ENCODE measurements around the gene CORO1C. TPM values are rescaled to one million over a fixed set of nuclear protein-coding genes. Genes with fewer than 3 reads are reported as not detected.
"Not testable (repeated sequence)": the region's sequence is repeated elsewhere in the genome, so short reads cannot be mapped to it uniquely, and the experiment has no call there.

Gene CORO1C
- total RNA-seq: 10 to 100 TPM; 66.3 to 69.2 TPM

DNA sequence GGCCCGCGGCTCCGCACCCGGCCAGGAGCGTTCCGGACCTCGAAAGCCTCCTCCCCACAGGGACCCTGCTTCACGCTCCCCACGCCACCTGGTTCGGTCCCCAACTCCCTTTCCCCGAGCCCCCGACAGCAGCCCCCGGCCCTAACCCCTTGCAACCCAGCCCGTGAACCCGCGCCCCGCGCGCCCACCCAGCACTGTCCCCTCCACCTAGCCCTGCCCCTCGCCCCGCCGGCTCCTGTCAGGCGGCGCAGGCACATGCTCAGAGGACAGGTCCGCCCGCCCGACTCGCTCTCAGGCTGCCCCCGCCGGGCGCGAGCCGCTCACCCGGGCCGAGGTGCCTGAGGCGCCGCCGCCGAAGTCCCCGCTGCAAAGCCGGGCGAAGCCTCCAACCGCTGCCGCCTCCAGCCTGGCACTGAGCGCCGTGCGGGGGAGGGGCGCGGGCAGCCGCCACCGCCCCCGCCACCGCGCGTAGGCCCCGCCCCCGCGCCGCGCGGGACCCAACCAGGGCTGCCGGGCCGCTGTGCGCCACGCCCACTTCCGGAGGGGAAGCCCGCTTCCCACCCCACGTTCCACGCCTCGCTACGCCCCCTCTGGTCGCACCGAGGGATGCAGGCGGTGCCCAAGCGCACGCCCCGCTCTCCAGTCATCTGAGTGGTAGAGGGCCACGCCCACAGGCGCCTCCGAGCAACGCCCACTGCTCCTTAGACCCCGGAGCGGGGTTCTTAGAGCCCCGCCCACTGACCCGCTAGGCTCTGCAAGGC, at the start of gene CORO1C:
TSS of gene CORO1C (minus strand) at position 414 of the 761 bp plus-strand sequence. CDS start 30,200 bp downstream, outside the sequence.
- no peaks in the 10 kb centered on the region for H3K9me3 Mint-ChIP-seq (ENCODE audit: insufficient read depth)
- peak within 1 kb of the TSS; percentile 92 for H3K4me3 Mint-ChIP-seq
- H3K36me3 Mint-ChIP-seq (ENCODE audit: low read depth): no peaks in the 10 kb centered on the region
- H3K27ac Mint-ChIP-seq: peak within 1 kb of the TSS; percentile 93
- ChIA-PET POLR2A (interaction anchor here (0.6 to 1.6 kb wide), 4 partner anchors 99 to 1638 kb away, joined by 3 to 5 read pairs (median 4); partner anchors contain the start of gene SART3), CTCF (interaction anchor here (1.0 kb wide), 1 partner anchor 91 kb away, joined by 4 read pairs; no protein-coding TSS in a partner anchor)
- peak; percentile 97 for DNase-seq
- peaks cover 50% of the 10 kb centered on the region for H3K4me1 Mint-ChIP-seq (ENCODE audit: low read depth)
- peaks cover 2% of the 10 kb centered on the region for H3K27me3 Mint-ChIP-seq (ENCODE audit: low read depth)
- ATAC-seq: peak; percentile 83

DNA sequence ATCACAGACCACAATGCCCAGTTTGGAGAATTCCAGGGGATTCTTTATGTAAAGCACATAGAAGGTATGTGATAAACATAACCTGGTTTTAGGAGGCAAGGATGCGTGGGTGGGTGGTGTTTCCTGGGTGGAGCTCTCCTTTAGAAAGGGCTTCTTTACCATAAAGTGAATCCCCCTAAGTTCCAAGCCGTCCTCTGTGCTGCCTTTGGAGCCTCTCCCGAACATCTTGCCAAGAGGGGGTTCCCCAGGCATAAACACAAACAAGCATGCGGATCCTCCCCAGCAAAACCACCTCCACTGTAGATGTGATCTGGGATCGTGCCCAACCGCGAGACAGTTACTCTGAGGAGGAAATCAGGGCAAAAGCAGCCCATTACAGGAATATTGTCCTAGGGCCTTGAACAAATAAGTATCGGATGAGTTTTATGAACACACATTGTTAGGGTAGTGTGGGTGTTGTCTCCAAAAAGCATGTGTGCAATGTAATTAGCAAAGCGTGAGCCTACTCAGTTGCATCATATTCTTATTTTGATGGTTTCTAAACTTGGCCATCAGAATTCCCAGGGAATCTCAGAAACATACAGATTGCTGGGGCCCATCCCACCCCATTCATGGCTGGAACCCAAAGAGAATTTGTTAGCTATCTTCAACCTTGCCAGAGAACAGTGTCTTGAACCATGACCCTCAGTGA, 48.8 kb upstream of the CORO1C start:
- Mint-ChIP-seq H3K36me3 (ENCODE audit: low read depth) (no peaks in the 10 kb centered on the region), H3K9me3 (ENCODE audit: insufficient read depth) (no peaks in the 10 kb centered on the region)
- CTCF ChIA-PET: interaction anchor here (0.8 kb wide), 1 partner anchor 67 kb away, joined by 3 read pairs; no protein-coding TSS in a partner anchor

DNA sequence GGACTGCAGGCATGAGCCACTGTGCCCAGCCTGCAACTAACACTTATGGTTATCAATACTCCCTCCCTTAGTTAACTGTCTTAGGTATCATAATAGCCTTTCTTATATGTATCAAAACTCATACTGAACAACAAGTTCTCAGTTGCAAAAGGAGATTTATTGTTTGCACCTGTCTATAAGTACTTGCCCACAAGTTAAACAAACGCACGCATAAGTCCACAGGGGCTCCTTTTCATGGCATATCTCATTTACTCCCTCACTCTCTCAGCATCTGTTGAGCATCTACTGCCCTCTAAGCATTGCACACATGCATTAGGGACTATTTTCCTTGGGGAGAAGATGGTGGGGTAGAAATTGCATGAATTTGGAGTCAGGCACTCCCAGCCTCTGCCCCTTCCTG, 46.7 kb upstream of the CORO1C start:
- H3K27ac Mint-ChIP-seq: no peak overlapping the region
- ChIA-PET POLR2A (no interaction called here), CTCF (no interaction called here)
- no peaks in the 10 kb centered on the region for H3K9me3 Mint-ChIP-seq (ENCODE audit: insufficient read depth)
- H3K27me3 Mint-ChIP-seq (ENCODE audit: low read depth): peaks cover 2% of the 10 kb centered on the region
- no peak for ATAC-seq
- no peaks in the 10 kb centered on the region for H3K36me3 Mint-ChIP-seq (ENCODE audit: low read depth)
- no peak for DNase-seq
- no peak overlapping the region for H3K4me3 Mint-ChIP-seq
- no peaks in the 10 kb centered on the region for H3K4me1 Mint-ChIP-seq (ENCODE audit: low read depth)

More for the DNA sequence above, 48.8 kb upstream of the CORO1C start:
- H3K4me3 Mint-ChIP-seq: no peak overlapping the region
- POLR2A ChIA-PET: interaction anchor here (0.5 kb wide), 1 partner anchor 171 kb away, joined by 3 read pairs; no protein-coding TSS in a partner anchor
- peaks cover 2% of the 10 kb centered on the region for H3K27me3 Mint-ChIP-seq (ENCODE audit: low read depth)
- ATAC-seq (no peak), DNase-seq (no peak)
- H3K27ac Mint-ChIP-seq: no peak overlapping the region
- H3K4me1 Mint-ChIP-seq (ENCODE audit: low read depth): no peaks in the 10 kb centered on the region

DNA sequence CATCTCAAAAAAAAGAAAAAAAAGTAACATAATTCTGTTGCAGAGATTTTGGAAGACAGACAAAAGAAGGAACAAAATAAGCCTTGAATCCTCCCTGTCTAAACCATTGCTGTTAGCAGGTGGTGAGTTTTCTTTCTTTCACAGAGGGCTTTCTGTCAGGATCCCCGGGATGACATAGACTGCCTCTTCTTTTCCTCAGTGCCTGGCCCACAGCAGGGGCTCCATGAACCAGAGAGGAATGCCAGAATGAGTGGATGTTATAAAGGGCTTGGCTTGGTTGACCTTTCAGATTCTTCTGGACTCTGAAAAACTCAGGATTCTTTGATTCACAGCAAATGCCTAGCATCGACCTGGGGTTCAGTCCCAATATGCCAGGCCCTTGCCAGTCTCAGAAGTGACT, 45.8 kb upstream of the CORO1C start:
- POLR2A ChIA-PET: no interaction called here

DNA sequence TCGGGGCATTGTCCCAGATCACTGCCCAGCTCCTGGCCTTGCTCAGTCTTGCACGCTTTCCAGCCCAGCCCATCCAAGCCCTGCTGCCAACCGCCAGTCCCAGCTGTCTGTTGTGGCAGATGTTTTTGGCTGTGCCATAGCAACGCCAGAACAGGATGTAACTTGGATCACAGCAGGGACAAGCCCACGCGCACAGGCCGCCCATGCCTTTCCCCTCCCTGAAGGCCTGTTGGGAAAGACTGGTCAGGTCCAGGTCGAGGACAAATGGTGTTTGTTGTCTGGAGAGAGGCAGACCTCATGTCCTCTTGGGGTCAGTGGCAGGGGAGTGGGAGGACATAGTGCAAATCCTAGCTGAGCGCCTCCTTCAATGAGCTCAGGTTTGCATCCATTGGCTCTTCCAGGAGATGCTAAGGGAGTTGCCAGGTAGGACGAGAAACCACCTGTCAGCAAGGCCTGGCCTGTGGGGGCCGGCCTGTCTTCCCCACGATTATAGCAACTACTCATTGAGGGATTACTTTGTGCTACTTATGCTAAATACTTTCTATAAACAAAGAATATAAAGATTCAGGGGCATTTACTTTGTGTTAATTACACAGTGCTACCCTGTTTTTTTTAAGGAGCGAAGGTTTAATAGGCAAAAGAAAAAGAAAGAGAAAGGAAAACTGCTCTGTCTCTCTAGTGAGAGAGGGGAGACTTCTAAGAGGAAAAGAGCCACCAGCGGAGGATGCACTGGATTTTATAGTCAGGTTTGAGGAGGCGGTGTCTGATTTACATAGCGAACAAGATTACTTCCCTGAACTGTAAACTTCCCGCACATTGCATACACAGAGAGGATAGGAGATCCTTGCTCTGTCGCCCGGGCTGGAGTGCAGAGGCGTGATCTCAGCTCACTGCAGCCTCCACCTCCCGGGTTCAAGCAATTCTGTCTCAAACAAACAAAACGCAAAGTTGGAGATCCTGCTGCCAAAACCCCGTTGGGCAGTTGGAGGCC, 42.8 kb upstream of the CORO1C start:
- Mint-ChIP-seq H3K27ac (no peak overlapping the region), H3K4me1 (ENCODE audit: low read depth) (peaks cover under 1% of the 10 kb centered on the region), H3K36me3 (ENCODE audit: low read depth) (no peaks in the 10 kb centered on the region), H3K9me3 (ENCODE audit: insufficient read depth) (no peaks in the 10 kb centered on the region), H3K27me3 (ENCODE audit: low read depth) (peaks cover 3% of the 10 kb centered on the region), H3K4me3 (no peak overlapping the region)
- POLR2A ChIA-PET: no interaction called here
- DNase-seq (no peak), ATAC-seq (no peak)
- CTCF ChIA-PET: no interaction called here

More for the DNA sequence above, 45.8 kb upstream of the CORO1C start:
- Mint-ChIP-seq H3K36me3 (ENCODE audit: low read depth) (no peaks in the 10 kb centered on the region), H3K27ac (no peak overlapping the region), H3K27me3 (ENCODE audit: low read depth) (peaks cover 2% of the 10 kb centered on the region), H3K4me3 (no peak overlapping the region), H3K4me1 (ENCODE audit: low read depth) (no peaks in the 10 kb centered on the region), H3K9me3 (ENCODE audit: insufficient read depth) (no peaks in the 10 kb centered on the region)
- DNase-seq (no peak), ATAC-seq (no peak)
- CTCF ChIA-PET: no interaction called here

DNA sequence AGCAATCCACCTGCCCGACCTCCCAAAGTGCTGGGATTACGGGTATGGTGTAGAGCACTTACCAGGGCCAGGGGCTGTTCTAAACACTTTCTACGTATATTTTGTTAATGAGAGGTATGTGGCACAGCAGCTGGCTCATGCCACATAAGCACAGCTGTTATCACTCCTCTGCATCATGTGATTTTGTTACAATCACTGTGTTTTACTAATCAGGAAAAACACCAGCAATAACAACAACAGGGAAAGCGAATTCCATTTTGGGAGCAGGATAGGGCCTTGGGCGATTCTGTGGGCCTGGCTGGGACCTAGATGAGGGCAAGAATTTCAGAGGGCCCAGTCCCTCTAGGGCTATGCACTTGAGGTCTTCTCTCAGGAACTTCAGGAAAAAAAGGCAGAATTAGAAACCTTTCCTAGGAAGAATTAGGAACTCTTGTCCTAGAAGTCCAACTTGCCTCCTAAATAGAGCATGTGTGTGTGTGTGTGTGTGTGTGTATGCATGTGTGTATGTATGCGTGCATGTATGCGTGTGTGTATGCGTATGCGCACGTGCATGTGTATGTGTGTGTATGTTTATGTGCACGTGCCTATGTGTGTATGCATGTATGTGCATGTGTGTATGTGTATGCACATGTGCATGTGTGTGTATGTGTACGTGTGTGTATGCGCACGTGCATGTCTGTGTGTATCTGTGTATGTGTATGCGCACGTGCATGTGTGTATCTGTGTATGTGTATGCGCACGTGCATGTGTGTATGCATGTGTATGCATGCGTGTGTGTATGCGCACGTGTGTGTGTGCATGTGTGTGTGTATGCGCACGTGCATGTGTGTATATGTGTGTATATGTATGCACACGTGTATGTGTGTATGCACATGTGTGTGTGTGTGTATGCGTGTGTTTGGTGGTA, 41.8 kb upstream of the CORO1C start:
- H3K9me3 Mint-ChIP-seq (ENCODE audit: insufficient read depth): no peaks in the 10 kb centered on the region
- H3K36me3 Mint-ChIP-seq (ENCODE audit: low read depth): no peaks in the 10 kb centered on the region
- ATAC-seq (no peak), DNase-seq (no peak)
- H3K4me3 Mint-ChIP-seq: no peak overlapping the region
- ChIA-PET POLR2A (no interaction called here), CTCF (interaction anchor here (1.1 kb wide), 1 partner anchor 108 kb away, joined by 3 read pairs; no protein-coding TSS in a partner anchor)
- peaks cover 3% of the 10 kb centered on the region for H3K27me3 Mint-ChIP-seq (ENCODE audit: low read depth)
- H3K27ac Mint-ChIP-seq: no peak overlapping the region
- peaks cover 3% of the 10 kb centered on the region for H3K4me1 Mint-ChIP-seq (ENCODE audit: low read depth)

DNA sequence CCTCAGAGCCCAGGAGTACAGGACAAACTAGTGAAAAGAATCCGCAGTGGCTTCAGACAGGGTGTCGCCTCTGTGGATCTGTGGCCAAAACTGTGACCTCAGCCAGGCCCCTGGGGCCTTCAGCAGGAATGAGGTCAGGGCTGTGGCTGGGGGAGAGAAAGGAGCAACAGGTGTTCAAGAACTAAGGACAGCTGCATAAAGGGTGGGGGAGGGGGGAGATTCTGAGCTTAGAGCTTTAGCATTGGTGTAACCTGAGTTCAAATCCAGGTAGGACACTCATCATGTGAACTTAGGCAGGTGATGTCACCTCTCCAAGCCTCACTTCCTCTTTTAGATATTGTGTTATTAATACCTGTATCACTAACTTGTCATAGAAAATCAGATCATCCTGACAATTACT, 40.9 kb upstream of the CORO1C start:
- POLR2A ChIA-PET: no interaction called here

DNA sequence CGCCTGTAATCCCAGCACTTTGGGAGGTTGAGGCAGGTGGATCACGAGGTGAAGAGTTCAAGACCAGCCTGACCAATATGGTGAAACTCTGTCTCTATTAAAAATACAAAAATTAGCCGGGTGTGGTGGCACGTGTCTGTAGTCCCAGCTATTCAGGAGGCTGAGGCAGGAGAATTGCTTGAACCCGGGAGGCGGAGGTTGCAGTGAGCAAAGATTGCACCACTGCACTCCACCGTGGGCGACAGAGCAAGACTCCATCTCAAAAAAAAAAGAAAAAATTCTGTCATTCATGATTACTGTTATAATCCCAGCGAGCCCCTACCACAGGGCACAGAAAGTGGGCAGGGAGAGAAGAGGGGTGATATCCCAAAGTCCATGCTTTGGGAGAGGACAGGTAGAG, 40.5 kb upstream of the CORO1C start:
- CTCF ChIA-PET: interaction anchor here (1.3 kb wide), 1 partner anchor 33 kb away, joined by 3 read pairs; no protein-coding TSS in a partner anchor
- POLR2A ChIA-PET: not testable (repeated sequence)

More for the DNA sequence above, 40.9 kb upstream of the CORO1C start:
- Mint-ChIP-seq H3K36me3 (ENCODE audit: low read depth) (no peaks in the 10 kb centered on the region), H3K4me3 (no peak overlapping the region), H3K4me1 (ENCODE audit: low read depth) (peaks cover 3% of the 10 kb centered on the region), H3K27ac (no peak overlapping the region), H3K9me3 (ENCODE audit: insufficient read depth) (no peaks in the 10 kb centered on the region), H3K27me3 (ENCODE audit: low read depth) (peaks cover 6% of the 10 kb centered on the region)
- ATAC-seq (no peak), DNase-seq (no peak)
- CTCF ChIA-PET: interaction anchor here (1.1 kb wide), 1 partner anchor 107 kb away, joined by 3 read pairs; no protein-coding TSS in a partner anchor

DNA sequence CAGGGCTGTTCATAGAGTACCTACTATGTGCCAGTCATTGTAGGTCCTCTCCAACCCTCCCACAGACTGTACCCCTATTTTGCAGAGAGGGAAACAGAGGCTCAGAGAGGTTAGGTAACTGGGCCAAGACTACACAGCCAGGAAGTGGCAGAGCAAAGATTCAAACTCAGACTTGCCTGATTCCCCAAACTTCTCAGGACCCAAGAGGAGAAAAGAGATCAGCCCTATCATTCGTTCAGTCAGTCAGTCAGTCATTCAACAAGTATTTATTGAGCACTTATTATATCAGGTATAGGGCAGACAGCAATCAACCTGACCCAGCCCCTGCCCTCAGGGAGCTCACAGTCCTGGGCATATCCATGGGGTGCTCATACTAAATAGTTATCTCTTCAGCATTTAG, 39.6 kb upstream of the CORO1C start:
- CTCF ChIA-PET: interaction anchor here (1.3 kb wide), 1 partner anchor 33 kb away, joined by 3 read pairs; no protein-coding TSS in a partner anchor
- H3K4me3 Mint-ChIP-seq: no peak overlapping the region
- H3K27ac Mint-ChIP-seq: no peak overlapping the region
- peaks cover 8% of the 10 kb centered on the region for H3K27me3 Mint-ChIP-seq (ENCODE audit: low read depth)
- H3K9me3 Mint-ChIP-seq (ENCODE audit: insufficient read depth): no peaks in the 10 kb centered on the region
- no peak for DNase-seq
- H3K36me3 Mint-ChIP-seq (ENCODE audit: low read depth): no peaks in the 10 kb centered on the region
- no peak for ATAC-seq
- H3K4me1 Mint-ChIP-seq (ENCODE audit: low read depth): peaks cover 3% of the 10 kb centered on the region
- POLR2A ChIA-PET: no interaction called here

More for the DNA sequence above, 40.5 kb upstream of the CORO1C start:
- H3K36me3 Mint-ChIP-seq (ENCODE audit: low read depth); H3K27me3 Mint-ChIP-seq (ENCODE audit: low read depth); H3K9me3 Mint-ChIP-seq (ENCODE audit: insufficient read depth); H3K4me3 Mint-ChIP-seq; ATAC-seq; H3K4me1 Mint-ChIP-seq (ENCODE audit: low read depth); H3K27ac Mint-ChIP-seq; DNase-seq: not testable (repeated sequence)

DNA sequence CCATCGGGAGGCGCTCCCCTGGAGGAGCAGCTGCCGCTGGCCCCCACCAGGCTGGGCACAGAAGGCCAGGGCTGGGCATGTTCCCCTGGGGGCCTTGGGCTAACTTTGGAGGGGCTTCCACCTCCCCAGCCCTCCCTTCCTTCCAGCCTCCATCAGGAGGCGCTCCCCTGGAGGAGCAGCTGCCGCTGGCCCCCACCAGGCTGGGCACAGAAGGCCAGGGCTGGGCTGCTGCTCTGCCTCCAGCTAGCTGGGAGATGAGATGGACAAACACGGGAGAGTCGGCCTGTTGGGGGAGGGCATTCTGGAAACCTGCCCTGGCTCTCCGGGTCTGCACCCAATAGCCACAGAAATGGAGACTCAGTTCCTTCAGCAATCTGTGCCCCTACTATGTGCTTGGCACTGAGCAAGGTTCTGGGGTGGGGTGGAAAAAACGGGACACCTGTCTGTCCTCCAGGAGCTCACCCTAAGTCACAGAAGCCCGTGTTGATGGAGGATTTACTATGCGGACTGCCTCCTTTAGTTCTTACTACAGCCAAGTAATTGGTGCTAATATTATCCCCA, 39.0 kb upstream of the CORO1C start:
- no peak for ATAC-seq
- CTCF ChIA-PET: interaction anchor here (1.3 kb wide), 2 partner anchors 34 to 105 kb away, joined by 3 to 4 read pairs; no protein-coding TSS in a partner anchor
- Mint-ChIP-seq H3K4me1 (ENCODE audit: low read depth) (peaks cover 3% of the 10 kb centered on the region), H3K36me3 (ENCODE audit: low read depth) (no peaks in the 10 kb centered on the region), H3K9me3 (ENCODE audit: insufficient read depth) (no peaks in the 10 kb centered on the region), H3K4me3 (no peak overlapping the region), H3K27ac (no peak overlapping the region), H3K27me3 (ENCODE audit: low read depth) (peaks cover 8% of the 10 kb centered on the region)
- POLR2A ChIA-PET: interaction anchor here (0.6 kb wide), 1 partner anchor 17 kb away, joined by 3 read pairs; no protein-coding TSS in a partner anchor
- no peak for DNase-seq
